ENCODE measurements around the gene EPB41L4B. TPM values are rescaled to one million over a fixed set of nuclear protein-coding genes. Genes with fewer than 3 reads are reported as not detected.

The EPB41L4B gene
- total RNA-seq, 1 donor from 2014 or later = 5.5 TPM

DNA sequence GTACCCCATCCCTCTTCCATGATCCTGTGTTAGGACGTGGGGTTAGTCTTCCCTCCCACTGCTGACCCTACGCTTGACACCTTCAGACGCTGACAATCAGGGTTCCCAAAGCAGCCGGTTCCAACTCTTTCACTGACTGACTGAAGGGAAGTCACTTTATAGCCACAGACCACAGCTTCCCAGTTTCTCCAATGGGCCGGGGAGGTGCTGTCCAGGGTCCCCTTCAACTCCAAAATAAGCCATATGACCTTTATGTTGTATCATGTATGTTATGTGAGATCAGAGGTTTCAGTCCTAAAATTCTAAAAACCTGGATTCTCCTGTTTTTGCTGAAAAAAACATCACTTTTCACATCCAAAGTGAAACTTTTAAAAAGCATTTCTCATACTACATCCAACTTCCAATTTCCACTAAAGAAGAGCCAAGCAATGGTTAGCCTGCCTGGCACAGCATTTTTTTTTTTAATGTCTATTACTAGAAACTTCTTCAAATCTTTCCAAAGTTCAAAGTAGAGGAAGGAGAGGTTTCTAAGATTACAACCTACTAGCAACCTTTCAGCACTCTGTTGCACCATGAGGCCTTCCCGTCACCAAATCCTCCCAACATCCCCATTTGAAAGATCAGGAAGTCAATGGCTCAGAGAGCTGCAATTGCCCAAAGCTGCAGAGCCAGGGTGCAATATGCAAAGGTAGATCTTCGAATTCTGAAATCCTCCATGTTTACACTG, 5.2 kb downstream of the EPB41L4B start:
- Mint-ChIP-seq H3K27ac (no peak overlapping the region), H3K4me1 (peaks cover 32% of the 10 kb centered on the region), H3K4me3 (no peak overlapping the region), H3K9me3 (no peaks in the 10 kb centered on the region), H3K27me3 (ENCODE audit: low read depth) (peaks cover 35% of the 10 kb centered on the region), H3K36me3 (no peaks in the 10 kb centered on the region)
- DNase-seq (ENCODE audit: low spot score in 2 of 2, unreplicated experiment in 2 of 2) = no peak
- TF ChIP-seq, protein P1, sequence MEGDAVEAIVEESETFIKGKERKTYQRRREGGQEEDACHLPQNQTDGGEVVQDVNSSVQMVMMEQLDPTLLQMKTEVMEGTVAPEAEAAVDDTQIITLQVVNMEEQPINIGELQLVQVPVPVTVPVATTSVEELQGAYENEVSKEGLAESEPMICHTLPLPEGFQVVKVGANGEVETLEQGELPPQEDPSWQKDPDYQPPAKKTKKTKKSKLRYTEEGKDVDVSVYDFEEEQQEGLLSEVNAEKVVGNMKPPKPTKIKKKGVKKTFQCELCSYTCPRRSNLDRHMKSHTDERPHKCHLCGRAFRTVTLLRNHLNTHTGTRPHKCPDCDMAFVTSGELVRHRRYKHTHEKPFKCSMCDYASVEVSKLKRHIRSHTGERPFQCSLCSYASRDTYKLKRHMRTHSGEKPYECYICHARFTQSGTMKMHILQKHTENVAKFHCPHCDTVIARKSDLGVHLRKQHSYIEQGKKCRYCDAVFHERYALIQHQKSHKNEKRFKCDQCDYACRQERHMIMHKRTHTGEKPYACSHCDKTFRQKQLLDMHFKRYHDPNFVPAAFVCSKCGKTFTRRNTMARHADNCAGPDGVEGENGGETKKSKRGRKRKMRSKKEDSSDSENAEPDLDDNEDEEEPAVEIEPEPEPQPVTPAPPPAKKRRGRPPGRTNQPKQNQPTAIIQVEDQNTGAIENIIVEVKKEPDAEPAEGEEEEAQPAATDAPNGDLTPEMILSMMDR (IDR thresholded peaks at IDR 0.05; ENCODE audit: unreplicated experiment) = no peak

DNA sequence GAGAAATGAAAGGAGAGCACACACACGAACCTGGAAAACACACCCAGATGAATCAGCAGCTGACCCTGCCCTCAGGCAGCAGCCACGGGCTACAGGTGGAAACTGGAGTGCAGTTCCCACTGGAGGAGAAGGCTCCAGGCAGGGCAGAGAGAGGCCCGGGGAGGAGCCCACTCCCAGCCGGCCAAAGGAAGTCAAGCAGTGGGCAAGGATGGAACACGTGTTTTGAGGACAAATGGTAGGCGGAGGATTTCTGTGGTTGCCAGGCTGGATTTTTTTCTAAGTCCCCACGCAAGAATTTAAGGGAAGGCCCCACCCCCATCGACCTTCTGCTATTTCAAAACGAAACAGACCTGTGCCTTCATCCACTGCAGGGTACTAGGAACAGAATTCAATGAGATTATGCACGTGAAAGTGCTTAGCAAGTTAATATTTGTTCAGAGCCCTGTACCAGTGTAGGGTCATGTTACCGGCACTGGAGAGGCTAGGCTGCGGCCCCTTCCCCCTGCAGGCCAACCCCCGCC, 6.8 kb downstream of the EPB41L4B start:
- DNase-seq (ENCODE audit: low spot score in 2 of 2, unreplicated experiment in 2 of 2) = no peak
- Mint-ChIP-seq H3K36me3 (no peaks in the 10 kb centered on the region), H3K4me1 (peaks cover 36% of the 10 kb centered on the region), H3K27me3 (ENCODE audit: low read depth) (peaks cover 27% of the 10 kb centered on the region), H3K9me3 (no peaks in the 10 kb centered on the region), H3K4me3 (no peak overlapping the region), H3K27ac (no peak overlapping the region)
- TF ChIP-seq, protein P1 (IDR thresholded peaks at IDR 0.05; ENCODE audit: unreplicated experiment) = no peak

DNA sequence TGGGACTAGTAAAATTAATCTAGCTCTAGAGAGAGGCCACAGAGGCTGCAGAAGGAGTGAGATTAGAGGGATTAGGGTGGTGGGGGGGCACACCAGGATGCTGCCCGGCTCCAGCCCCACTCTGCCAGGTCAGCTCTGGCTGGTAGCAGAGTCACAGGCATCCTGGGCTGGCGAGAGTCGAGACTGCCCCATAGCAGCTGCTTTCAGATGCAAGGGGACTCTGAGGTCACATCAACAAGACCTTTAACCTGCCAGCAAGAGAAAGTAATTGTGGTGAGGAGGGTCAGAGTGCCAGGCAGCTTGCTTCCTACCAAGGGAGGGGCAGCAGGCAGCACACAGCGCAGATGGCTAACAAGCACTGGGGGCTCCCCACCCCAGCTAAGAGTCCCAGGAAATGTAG, 7.5 kb downstream of the EPB41L4B start:
- Mint-ChIP-seq H3K4me3 (no peak overlapping the region), H3K36me3 (no peaks in the 10 kb centered on the region), H3K4me1 (peaks cover 28% of the 10 kb centered on the region), H3K27me3 (ENCODE audit: low read depth) (peaks cover 21% of the 10 kb centered on the region), H3K27ac (no peak overlapping the region), H3K9me3 (no peaks in the 10 kb centered on the region)
- TF ChIP-seq, protein P1 (IDR thresholded peaks at IDR 0.05; ENCODE audit: unreplicated experiment) = no peak
- no peak for DNase-seq (ENCODE audit: low spot score in 2 of 2, unreplicated experiment in 2 of 2)

DNA sequence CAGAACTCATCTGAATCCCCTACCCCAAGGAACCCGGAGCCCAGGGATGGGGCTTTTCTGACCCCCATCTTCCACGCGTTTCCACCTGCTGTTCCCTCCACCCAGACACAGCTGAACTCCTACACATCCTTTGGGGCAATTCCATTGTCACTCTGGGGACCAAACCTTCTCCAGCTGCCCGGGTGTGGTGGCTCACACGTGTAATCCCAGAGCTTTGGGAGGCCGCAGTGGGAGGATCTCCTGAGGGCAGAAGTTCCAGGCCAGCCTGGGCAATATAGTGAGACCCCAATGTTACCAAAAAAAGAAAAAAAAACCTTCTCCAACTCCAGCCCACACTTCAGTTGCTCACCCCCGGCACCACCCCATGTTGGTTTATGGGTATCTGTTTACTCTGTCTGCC, 8.1 kb downstream of the EPB41L4B start:
- H3K27me3 Mint-ChIP-seq (ENCODE audit: low read depth) = peaks cover 18% of the 10 kb centered on the region
- peaks cover 23% of the 10 kb centered on the region for H3K4me1 Mint-ChIP-seq
- H3K4me3 Mint-ChIP-seq = no peak overlapping the region
- DNase-seq (ENCODE audit: low spot score in 2 of 2, unreplicated experiment in 2 of 2) = no peak
- TF ChIP-seq, protein P1 (IDR thresholded peaks at IDR 0.05; ENCODE audit: unreplicated experiment) = no peak
- H3K9me3 Mint-ChIP-seq = peaks cover 3% of the 10 kb centered on the region
- peaks cover 3% of the 10 kb centered on the region for H3K36me3 Mint-ChIP-seq
- H3K27ac Mint-ChIP-seq = no peak overlapping the region

DNA sequence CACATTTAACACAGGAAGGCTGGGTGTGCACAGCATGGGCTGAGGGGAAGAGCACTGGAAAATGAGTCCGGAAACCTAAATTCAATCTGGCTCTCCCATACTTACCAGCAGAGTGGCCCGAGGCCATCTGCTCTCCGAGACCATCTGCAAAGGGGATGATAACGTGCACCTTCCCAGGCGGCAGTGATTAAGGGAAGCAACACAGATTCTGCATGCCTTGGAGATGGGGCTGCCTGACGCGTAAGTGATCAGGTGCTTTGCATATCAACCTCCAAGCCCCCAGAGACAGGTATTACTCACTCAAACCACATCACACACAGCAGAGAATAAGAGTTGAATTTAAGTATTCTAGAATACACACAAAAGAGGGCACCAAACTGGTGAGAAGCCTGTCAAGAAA, 9.1 kb downstream of the EPB41L4B start:
- H3K36me3 Mint-ChIP-seq = peaks cover 3% of the 10 kb centered on the region
- no peak overlapping the region for H3K27ac Mint-ChIP-seq
- H3K4me3 Mint-ChIP-seq = no peak overlapping the region
- peaks cover 17% of the 10 kb centered on the region for H3K4me1 Mint-ChIP-seq
- peaks cover 3% of the 10 kb centered on the region for H3K9me3 Mint-ChIP-seq
- TF ChIP-seq, protein P1 (IDR thresholded peaks at IDR 0.05; ENCODE audit: unreplicated experiment) = no peak
- no peak for DNase-seq (ENCODE audit: low spot score in 2 of 2, unreplicated experiment in 2 of 2)
- peaks cover 11% of the 10 kb centered on the region for H3K27me3 Mint-ChIP-seq (ENCODE audit: low read depth)

Measured in mesothelial cell of epicardium (in vitro differentiated cells).